ENCODE data around the gene SLC6A5. TPM values are rescaled to one million over a fixed set of nuclear protein-coding genes. Genes with fewer than 3 reads are reported as not detected.

The SLC6A5 gene
- polyA plus RNA-seq, 4 donors: 0.11 to 0.35 (median 0.18) TPM

GRCh38 chr11:20596205-20597153 lies 2.9 kb upstream of the SLC6A5 start:
- no peak for DNase-seq (ENCODE audit: low read depth in 4 of 4, low spot score in 2 of 4)

DNA sequence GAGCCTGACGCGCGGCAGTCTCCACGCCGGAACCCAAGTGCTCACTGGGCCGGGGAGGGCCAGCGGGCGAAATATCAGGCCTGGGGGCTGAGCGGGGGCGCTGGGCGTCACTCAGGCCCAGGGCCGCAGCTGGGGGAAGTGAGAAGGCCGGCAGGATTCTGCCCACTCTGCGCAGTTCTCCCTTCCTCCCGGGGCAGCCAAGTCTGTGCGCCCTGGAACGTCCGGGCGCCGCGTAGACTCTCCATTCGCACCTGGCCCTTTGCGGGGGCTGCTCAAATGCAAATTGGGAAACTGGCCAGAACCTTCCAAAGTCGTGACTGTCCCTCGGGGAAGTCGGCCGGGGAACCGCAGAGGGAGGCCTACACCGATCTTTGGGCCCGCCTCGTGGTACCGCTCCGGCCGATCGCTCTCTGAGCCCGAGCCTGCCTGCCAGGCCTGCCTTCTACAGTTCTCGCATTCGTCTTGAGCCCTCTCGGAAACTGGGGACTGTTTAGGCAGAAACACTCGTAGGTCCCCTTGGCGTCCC lies 2.2 kb upstream of the SLC6A5 start:
- no peak for DNase-seq (ENCODE audit: low read depth in 4 of 4, low spot score in 2 of 4)

DNA sequence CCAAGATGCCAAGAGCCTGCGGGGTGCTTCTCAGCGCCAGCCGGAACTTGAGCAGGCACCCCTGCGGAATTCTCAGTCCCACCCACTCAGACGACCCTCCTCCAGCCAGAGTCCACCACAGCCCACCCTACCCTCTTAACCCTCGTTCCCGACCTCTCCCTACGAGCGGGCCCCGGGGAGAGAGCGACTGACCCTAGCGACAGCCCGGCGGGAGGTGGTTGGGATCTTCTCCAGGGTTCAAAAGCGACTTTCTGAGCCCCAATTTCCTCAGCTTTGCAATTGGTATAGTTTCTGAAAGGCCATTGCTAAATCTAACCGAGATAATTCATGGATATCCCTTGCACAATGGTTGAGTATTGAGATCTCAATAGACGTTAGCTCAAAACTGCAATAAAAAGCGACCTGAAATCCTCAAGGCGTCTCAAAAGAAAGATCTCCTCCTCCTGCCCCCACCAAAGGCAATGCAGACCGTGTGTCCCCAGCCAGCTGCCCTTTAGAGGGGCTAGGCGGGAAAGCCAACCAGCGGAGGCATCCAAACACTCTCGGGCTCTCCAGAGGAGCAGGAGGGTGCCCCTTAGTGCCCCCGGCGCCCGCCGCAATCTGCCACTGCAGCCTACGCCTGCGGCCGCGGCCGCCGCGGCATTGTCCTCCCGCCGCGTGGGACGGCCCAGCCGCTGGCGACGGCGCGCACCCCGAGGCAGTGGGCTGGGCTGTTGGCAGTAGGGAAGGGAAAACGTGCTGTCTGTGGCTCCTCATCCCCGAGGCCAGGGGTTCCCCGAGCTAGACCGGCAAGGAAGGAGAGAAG lies 1.5 kb upstream of the SLC6A5 start:
- DNase-seq (ENCODE audit: low read depth in 4 of 4, low spot score in 2 of 4): no peak

DNA sequence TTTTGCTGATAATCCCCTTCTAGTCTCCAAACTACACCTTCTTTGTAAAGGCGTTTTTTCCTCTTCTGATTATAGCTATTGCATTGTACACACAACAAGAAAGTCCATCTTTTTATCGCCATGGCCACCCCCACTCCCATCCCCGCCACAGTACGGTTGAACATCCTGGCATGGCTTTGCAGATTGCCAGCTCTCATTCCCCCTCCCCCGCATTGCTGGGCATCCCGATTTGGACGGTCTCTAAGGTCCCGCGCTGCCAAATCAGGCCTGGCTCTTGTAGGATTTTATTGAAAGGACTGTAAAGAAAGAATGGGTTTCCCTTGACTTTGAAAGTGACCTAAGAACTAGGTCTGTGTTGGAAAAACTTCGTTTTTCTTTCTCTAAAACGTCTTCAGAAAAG lies 916 bp upstream of the SLC6A5 start:
- no peak for DNase-seq (ENCODE audit: low read depth in 4 of 4, low spot score in 2 of 4)

DNA sequence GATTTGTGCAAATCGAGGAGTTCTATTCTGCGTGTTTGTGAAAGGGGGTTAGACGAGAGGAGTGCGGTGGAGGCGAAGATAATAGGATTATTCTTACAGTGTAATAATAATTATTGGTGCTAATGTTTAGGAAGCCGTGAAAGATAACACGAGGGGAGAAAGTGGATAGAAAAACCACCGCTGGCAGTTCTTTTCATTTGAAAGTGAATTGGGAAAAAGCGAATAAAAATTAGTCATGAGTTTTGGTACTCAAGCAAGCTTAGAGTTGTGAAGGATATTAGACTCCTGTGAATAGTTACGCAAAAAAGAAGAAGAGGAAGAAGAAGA lies 575 bp downstream of the SLC6A5 start:
- DNase-seq (ENCODE audit: low read depth in 4 of 4, low spot score in 2 of 4): no peak

GRCh38 chr11:20600551-20600950 lies 1.1 kb downstream of the SLC6A5 start:
- no peak for DNase-seq (ENCODE audit: low read depth in 4 of 4, low spot score in 2 of 4)

- no peak for DNase-seq (ENCODE audit: low read depth in 4 of 4, low spot score in 2 of 4)
These were observed 2.0 kb downstream of the SLC6A5 start for GRCh38 chr11:20601221-20601914.

DNA sequence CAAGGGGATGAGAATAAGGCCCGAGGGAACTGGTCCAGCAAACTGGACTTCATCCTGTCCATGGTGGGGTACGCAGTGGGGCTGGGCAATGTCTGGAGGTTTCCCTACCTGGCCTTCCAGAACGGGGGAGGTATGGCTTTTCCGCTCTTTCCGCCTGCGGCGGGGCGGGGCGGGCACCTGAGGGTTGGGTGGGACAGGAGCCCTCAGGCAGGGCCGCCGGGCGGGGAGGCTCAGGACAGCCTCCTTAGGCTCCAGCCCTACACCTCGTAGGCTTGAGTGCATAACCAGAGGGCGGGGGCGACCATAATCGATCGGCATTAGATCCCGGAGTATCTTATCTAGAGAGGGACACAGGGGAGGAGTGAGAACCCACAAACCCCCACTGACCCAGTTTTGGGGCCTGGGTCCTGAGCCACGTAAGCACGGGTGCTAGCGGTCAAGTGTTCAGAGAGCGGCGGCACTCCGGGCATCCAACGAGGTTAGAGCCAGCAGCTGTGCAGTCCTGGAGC lies 4.9 kb downstream of the SLC6A5 start:
- no peak for DNase-seq (ENCODE audit: low read depth in 4 of 4, low spot score in 2 of 4)

- DNase-seq (ENCODE audit: low read depth in 4 of 4, low spot score in 2 of 4): no peak
These were observed 5.6 kb downstream of the SLC6A5 start for GRCh38 chr11:20604864-20605601.

GRCh38 chr11:20605602-20606091 lies 6.2 kb downstream of the SLC6A5 start:
- DNase-seq (ENCODE audit: low read depth in 4 of 4, low spot score in 2 of 4): no peak

- DNase-seq (ENCODE audit: low read depth in 4 of 4, low spot score in 2 of 4): no peak
These were observed 9.5 kb downstream of the SLC6A5 start for GRCh38 chr11:20608934-20609333.

DNA sequence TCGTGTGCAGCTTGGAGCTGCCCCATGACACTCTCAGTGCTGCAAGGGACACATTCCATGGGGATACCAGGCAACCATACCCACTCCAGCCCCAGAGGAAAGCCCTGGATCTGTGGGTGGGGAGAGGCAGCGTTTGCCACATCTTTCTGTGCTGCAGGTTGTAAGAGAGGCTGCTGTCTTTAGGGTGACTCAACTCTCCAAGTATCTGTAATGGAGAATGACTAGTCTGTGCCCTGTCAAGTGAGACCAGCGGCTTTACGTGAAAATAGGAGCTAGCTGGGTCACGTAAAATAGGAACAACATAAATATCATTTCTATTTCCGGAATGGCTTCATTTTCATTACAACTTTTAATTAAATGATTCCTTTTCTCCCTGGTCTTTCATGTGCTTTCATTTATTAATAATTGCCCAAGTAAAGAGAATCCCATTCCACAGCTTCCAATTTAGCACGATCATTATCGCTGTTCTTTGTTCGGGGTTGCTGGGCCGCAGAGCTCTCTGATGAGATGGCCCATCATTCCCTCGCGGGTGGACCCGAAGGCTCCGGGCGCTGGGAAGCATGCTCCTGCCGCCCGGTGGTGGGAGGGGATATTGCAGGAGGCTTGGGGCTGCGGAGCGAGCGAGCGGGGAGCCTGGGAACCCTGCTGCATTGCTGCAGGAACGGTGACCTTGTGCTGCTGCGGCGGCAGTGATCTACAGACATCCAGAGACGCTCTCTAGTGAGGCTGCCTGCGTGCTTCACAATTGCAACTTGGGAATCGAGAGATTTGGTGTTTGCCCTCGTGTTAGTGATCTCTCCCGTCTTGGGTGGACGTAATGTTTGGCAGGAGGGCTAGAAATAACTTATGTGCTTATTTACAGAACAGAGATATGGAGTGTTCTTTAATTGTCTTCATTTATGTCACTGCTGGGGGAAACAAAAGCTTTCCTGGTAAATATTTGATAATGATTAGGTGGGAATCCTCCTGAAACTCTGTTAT lies 10.6 kb downstream of the SLC6A5 start:
- peak in 3 of 4 donors; percentile 53 to 70 (median 54) for DNase-seq (ENCODE audit: low read depth in 4 of 4, low spot score in 2 of 4)

- no peak for DNase-seq (ENCODE audit: low read depth in 4 of 4, low spot score in 2 of 4)
These were observed 11.4 kb downstream of the SLC6A5 start for GRCh38 chr11:20610825-20611224.

DNA sequence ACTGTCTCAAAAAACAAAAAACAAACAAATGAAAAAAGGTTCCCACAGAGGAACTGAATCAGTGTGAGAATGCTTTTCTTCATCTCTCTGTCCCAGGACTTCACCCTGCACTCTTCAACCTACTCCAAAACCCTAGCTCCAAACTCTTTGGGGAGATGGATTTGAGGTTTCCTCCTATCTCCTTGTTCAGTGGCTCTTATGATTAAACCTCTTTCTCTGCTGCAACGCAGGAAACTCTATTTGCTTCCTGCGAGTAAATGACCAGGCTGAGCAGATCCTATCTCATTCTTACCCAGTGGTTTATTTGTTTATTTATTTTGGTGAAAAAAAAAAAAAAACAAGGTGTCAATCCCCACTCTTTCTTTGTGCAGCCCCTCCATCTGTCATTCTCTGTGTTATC lies 12.0 kb downstream of the SLC6A5 start:
- no peak for DNase-seq (ENCODE audit: low read depth in 4 of 4, low spot score in 2 of 4)

GRCh38 chr11:20611892-20612291 lies 12.5 kb downstream of the SLC6A5 start:
- no peak for DNase-seq (ENCODE audit: low read depth in 4 of 4, low spot score in 2 of 4)

DNA sequence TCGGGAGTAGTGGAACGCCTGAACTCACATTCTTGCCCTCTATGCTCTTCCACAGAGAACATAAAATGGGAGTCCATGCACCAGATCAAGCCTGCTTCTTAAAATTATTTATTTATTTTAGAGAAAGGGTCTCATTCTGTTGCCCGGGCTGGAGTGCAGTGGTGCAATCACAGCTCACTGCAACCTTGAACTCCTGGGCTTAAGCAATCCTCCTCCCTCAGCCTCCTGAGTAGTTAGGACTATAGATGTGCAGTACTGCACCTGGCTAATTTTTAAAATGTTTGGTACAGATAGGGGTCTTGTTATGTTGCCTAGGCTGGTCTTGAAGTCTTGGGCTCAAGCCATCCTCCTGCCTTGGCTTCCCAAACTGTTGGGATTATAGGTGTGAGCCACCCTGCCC lies 13.0 kb downstream of the SLC6A5 start:
- DNase-seq (ENCODE audit: low read depth in 4 of 4, low spot score in 2 of 4): no peak

- no peak for DNase-seq (ENCODE audit: low read depth in 4 of 4, low spot score in 2 of 4)
These were observed 17.5 kb downstream of the SLC6A5 start for GRCh38 chr11:20616920-20617319.

- DNase-seq (ENCODE audit: low read depth in 4 of 4, low spot score in 2 of 4): no peak
These were observed 18.1 kb downstream of the SLC6A5 start for GRCh38 chr11:20617346-20618005.

All from left renal cortex interstitium (tissue), 4 donors.